NK-92 (cell line): ENCODE data around the gene HLA-DPA1.

Experiments
- DNase-seq: peaks from one replicate; lab custom pipeline; 2025; ENCODE audit not compliant: unreplicated experiment; lab: John Stamatoyannopoulos, UW

The HLA-DPA1 gene

DNA sequence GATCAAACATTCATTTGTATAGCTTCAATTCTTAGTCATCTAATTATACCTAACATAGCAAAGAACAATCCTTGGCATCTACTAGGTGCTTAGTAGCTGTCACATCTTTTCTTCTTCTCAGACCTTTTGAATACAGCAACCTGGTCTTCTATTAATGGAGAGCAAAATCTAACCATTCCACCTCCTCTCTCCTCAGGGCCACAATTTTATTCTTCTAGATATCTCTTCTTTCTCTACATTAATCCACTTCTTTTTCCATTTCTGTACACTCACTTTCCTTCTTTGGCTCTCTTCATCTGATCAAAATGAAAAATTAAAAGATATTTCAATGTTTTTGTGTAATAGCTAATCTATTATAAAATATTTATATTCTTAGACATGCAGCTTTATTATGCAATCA lies 55.0 kb downstream of the HLA-DPA1 start:
- no peak for DNase-seq

DNA sequence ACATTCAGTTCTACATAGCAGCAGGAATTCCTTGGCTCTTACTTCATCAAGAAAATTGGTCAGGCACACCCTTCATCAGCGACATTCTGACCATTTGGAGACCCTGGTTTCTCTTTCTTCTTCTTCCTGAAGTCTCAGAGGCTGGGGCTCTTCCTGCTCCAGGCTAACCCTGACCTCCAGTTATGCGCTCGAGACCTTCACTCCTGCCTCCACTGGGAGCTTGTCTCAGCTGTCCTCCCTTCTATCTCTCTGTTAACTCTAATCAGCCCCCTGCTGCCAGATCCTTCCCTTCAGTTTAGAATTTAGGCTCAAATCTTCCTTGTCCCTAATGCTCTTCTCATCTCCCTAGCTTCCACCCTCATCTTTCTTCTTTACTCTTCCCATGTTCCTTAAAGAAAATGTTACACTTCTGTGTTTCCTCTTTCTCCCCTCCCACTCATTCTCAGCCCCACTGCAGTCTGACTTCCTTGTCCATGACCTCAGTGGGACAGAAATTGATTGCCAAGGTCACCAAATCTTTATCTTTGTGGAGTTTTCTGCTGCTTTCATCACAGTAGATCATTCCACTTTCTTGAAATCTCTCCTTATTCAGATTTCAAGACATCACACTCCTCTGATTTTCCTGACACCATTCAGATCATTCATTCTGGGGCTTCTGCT lies 55.6 kb downstream of the HLA-DPA1 start:
- DNase-seq = no peak

DNA sequence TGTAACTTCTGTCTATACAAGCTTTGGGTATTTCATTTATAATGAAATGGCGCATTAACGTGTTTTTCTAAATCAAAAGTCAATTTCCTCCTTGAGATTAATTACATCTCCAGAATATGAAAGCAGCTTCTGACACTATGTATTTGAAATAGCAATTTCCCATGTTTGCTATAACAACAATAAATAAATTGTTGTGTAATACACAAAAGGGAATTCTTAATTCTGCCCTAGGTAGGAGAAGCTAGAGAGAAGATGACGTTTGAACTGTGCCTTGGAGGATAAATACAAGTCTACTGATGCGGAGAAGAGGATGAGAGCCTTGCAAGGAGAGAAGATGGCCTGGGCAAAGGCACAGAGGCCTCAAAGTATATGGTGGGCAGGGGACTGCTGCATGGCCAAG lies 56.4 kb downstream of the HLA-DPA1 start:
- DNase-seq = no peak

DNA sequence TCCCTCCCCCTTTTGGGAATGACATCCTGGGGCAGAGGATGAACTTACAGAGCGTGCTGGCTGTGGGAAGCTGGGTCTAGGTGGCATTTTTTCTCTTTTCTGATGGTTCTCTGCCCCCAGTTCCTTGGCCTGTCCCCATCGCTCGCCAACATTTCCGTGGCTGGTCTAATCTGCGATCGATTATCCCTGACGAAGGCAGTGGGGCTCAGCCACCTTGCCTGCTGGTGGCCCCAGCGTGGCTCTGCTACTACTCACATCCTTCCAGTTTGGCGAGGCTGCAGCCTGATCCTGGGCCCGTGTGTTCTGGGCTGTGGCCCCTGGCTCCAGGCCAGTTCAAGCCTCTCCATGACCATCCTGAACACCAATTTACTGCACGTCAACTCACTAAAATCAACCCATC lies 57.7 kb downstream of the HLA-DPA1 start:
- no peak for DNase-seq

DNA sequence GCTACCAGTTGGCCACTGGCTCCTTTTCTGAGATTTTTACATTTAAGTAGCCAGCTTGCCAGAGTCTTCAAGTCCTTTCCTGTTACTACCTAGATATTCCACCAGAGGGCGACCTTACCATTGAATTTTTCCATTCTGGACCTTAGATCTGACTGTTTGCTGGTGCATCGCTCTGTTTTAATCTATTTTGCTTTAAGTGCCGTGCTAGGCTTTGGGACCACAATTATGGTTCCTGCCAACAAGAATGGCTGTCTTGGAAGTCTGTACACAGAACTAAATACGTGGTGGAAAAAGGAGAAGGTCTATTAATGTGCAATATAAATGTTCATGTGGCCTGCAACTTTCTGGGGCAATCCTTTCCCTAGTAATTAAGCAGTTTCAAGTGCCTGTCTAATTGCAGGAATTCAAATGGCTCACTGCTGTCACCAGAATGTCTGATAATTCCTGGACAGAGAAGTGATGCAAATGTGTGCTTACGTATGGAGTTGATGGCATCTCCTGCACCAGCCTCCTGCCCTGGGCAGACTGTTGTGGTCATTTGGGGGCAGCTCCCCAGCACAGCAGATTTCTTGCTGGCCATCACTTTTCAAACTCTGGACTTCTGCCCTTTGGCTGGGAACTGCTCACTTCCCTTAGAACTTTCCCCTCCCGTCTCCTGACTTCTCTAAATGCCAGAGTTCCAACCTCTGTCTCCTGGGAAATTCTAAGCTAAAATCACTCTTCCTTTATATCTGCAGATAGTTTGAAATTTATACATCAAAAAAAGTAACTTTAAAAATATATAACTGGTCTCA lies 58.4 kb downstream of the HLA-DPA1 start:
- DNase-seq = no peak
